Astrocyte (in vitro differentiated cells and primary cell): ENCODE data around the gene RALGPS1. TPM values are rescaled to one million over a fixed set of nuclear protein-coding genes. Genes with fewer than 3 reads are reported as not detected.

Experiments used
- DNase-seq: peaks from one replicate; pipeline ENCODE4 v3.0.0-alpha.2; 2010; ENCODE audit warnings: low read depth
- FAIRE-seq: peaks from 2 replicates; lab custom pipeline; 2011; peaks lifted over from hg19 to GRCh38; lab: Jason Lieb, UNC
- H2AFZ ChIP-seq: 2 replicates; pipeline ENCODE4 v1.6.0; 2012; ENCODE audit warnings: low read depth, low read length, inconsistent platforms
- H3K27ac ChIP-seq: 2 replicates; pipeline ENCODE4 v1.5.1; 2011; ENCODE audit warnings: low read depth, low read length, inconsistent platforms
- H3K27me3 ChIP-seq: 2 replicates; pipeline ENCODE4 v1.6.0; 2011; ENCODE audit warnings: low read length, inconsistent platforms; ENCODE audit not compliant: insufficient read depth
- H3K36me3 ChIP-seq: 2 replicates; pipeline ENCODE4 v1.5.1; 2011; ENCODE audit warnings: low read length, inconsistent platforms; ENCODE audit not compliant: insufficient read depth
- H3K4me1 ChIP-seq: 2 replicates; pipeline ENCODE4 v1.5.1; 2011; ENCODE audit warnings: low read length, inconsistent platforms; ENCODE audit not compliant: insufficient read depth
- H3K4me2 ChIP-seq: 2 replicates; pipeline ENCODE4 v1.6.0; 2012; ENCODE audit warnings: low read length, inconsistent platforms
- H3K4me3 ChIP-seq: 2 replicates; pipeline ENCODE4 v1.5.1; 2011; ENCODE audit warnings: low read depth, mild to moderate bottlenecking, low read length, inconsistent platforms; ENCODE audit not compliant: insufficient read depth
- H3K79me2 ChIP-seq: 2 replicates; pipeline ENCODE4 v1.6.0; 2012; ENCODE audit warnings: mild to moderate bottlenecking, low read length, inconsistent platforms; ENCODE audit not compliant: insufficient read depth
- H3K9ac ChIP-seq: 2 replicates; pipeline ENCODE4 v1.6.0; 2012; ENCODE audit warnings: mild to moderate bottlenecking, low read length, inconsistent platforms
- H3K9me3 ChIP-seq: 2 replicates; pipeline ENCODE4 v1.5.1; 2012; ENCODE audit warnings: low read depth, mild to moderate bottlenecking, low read length, inconsistent platforms; ENCODE audit not compliant: insufficient read depth
- H4K20me1 ChIP-seq: 2 replicates; pipeline ENCODE4 v1.6.0; 2012; ENCODE audit warnings: low read length, inconsistent platforms; ENCODE audit not compliant: insufficient read depth
- H3K27ac Mint-ChIP-seq: one replicate; pipeline ENCODE4 v1.8.0; 2021; ENCODE audit warnings: mild to moderate bottlenecking, mixed read lengths; ENCODE audit not compliant: unreplicated experiment
- H3K27me3 Mint-ChIP-seq: one replicate; pipeline ENCODE4 v1.8.0; 2021; ENCODE audit warnings: low read depth, mixed read lengths; ENCODE audit not compliant: unreplicated experiment
- H3K36me3 Mint-ChIP-seq: one replicate; pipeline ENCODE4 v1.8.0; 2021; ENCODE audit warnings: low read depth, mixed read lengths; ENCODE audit not compliant: unreplicated experiment
- H3K4me1 Mint-ChIP-seq: one replicate; pipeline ENCODE4 v1.8.0; 2021; ENCODE audit warnings: low read depth, mixed read lengths; ENCODE audit not compliant: unreplicated experiment
- H3K4me3 Mint-ChIP-seq: one replicate; pipeline ENCODE4 v1.8.0; 2021; ENCODE audit warnings: mild to moderate bottlenecking, moderate library complexity, mixed read lengths; ENCODE audit not compliant: unreplicated experiment
- H3K9me3 Mint-ChIP-seq: one replicate; pipeline ENCODE4 v1.8.0; 2021; ENCODE audit warnings: mild to moderate bottlenecking, mixed read lengths; ENCODE audit not compliant: unreplicated experiment
- CTCF ChIP-seq: IDR thresholded peaks from 2 replicates; pipeline ENCODE4 v1.5.1; 2011; ENCODE audit warnings: low read depth, mild to moderate bottlenecking, inconsistent platforms, low read length, moderate library complexity; ENCODE audit not compliant: insufficient read depth
- EZH2 ChIP-seq: IDR thresholded peaks from 2 replicates; pipeline ENCODE4 v1.6.1; 2012; ENCODE audit warnings: mild to moderate bottlenecking, low read length, inconsistent platforms; ENCODE audit not compliant: insufficient read depth
- total RNA-seq: library from RNA; stranded (reverse); gene quantifications from 2 replicates; pipeline ENCODE4 v1.2.1, GENCODE V29; 2021

Gene RALGPS1
- total RNA-seq, 1 donor from 2014 or later: 2.8 TPM

GRCh38 chr9:127032256-127032655, 117.7 kb downstream of the RALGPS1 start:
- no peaks in the 10 kb centered on the region for H3K36me3 ChIP-seq
- no peaks in the 10 kb centered on the region for H3K9me3 ChIP-seq
- DNase-seq (no peak), FAIRE-seq (no peak)
- H3K36me3 Mint-ChIP-seq: peaks cover 2% of the 10 kb centered on the region
- no peak overlapping the region for H3K27ac ChIP-seq
- no peak overlapping the region for H3K4me3 Mint-ChIP-seq
- H3K9me3 Mint-ChIP-seq: no peaks in the 10 kb centered on the region
- H3K4me3 ChIP-seq: no peak overlapping the region
- H3K27me3 ChIP-seq: no peaks in the 10 kb centered on the region
- no peak overlapping the region for H3K9ac ChIP-seq
- no peaks in the 10 kb centered on the region for H3K79me2 ChIP-seq
- no peaks in the 10 kb centered on the region for H3K4me1 Mint-ChIP-seq
- no peaks in the 10 kb centered on the region for H3K4me1 ChIP-seq
- TF ChIP-seq CTCF (no peak), EZH2 (no peak)
- no peak overlapping the region for H2AFZ ChIP-seq
- no peaks in the 10 kb centered on the region for H4K20me1 ChIP-seq
- no peak overlapping the region for H3K4me2 ChIP-seq
- peaks cover 9% of the 10 kb centered on the region for H3K27me3 Mint-ChIP-seq
- no peak overlapping the region for H3K27ac Mint-ChIP-seq

GRCh38 chr9:127033061-127033460, 118.5 kb downstream of the RALGPS1 start:
- Mint-ChIP-seq H3K36me3 (peaks cover 2% of the 10 kb centered on the region), H3K4me1 (no peaks in the 10 kb centered on the region), H3K9me3 (no peaks in the 10 kb centered on the region), H3K27ac (no peak overlapping the region), H3K27me3 (peaks cover 9% of the 10 kb centered on the region), H3K4me3 (no peak overlapping the region)
- Histone ChIP-seq H2AFZ (no peak overlapping the region), H3K36me3 (no peaks in the 10 kb centered on the region), H3K27me3 (no peaks in the 10 kb centered on the region), H3K4me3 (no peak overlapping the region), H3K4me1 (no peaks in the 10 kb centered on the region), H3K79me2 (no peaks in the 10 kb centered on the region), H3K4me2 (no peak overlapping the region), H3K27ac (no peak overlapping the region), H4K20me1 (no peaks in the 10 kb centered on the region), H3K9ac (no peak overlapping the region), H3K9me3 (no peaks in the 10 kb centered on the region)
- FAIRE-seq (no peak), DNase-seq (no peak)
- TF ChIP-seq CTCF (no peak), EZH2 (no peak)

- Histone ChIP-seq H3K27me3 (no peaks in the 10 kb centered on the region), H3K36me3 (no peaks in the 10 kb centered on the region), H3K27ac (no peak overlapping the region), H3K4me1 (no peaks in the 10 kb centered on the region), H3K9me3 (no peaks in the 10 kb centered on the region), H3K79me2 (no peaks in the 10 kb centered on the region), H3K9ac (no peak overlapping the region), H4K20me1 (no peaks in the 10 kb centered on the region), H2AFZ (no peak overlapping the region), H3K4me3 (no peak overlapping the region), H3K4me2 (no peak overlapping the region)
- peaks cover 2% of the 10 kb centered on the region for H3K36me3 Mint-ChIP-seq
- no peaks in the 10 kb centered on the region for H3K9me3 Mint-ChIP-seq
- peaks cover 9% of the 10 kb centered on the region for H3K27me3 Mint-ChIP-seq
- no peak for TF ChIP-seq CTCF
- no peak for TF ChIP-seq EZH2
- H3K4me1 Mint-ChIP-seq: no peaks in the 10 kb centered on the region
- H3K4me3 Mint-ChIP-seq: no peak overlapping the region
- H3K27ac Mint-ChIP-seq: no peak overlapping the region
- peak; percentile 27 for DNase-seq
- FAIRE-seq: no peak
These were observed 119.2 kb downstream of the RALGPS1 start for GRCh38 chr9:127033789-127034188.
